ENCODE results near the gene WDR76. TPM values are rescaled to one million over a fixed set of nuclear protein-coding genes. Genes with fewer than 3 reads are reported as not detected.

The WDR76 gene
- polyA plus RNA-seq, 2 of the 4 experiments (the other 2 are of a cell fraction): 12.1 to 17.5 TPM

GRCh38 chr15:43795997-43796396, 30.8 kb upstream of the WDR76 start:
- DNase-seq (ENCODE audit: low read depth in 1 of 2, low spot score in 1 of 2) (no peak), ATAC-seq (no peak), FAIRE-seq (no peak)
- Histone ChIP-seq H3K4me1 (peaks cover 32% of the 10 kb centered on the region; the same call in 2 of the 3 replicates), H3K9me3 (no peaks in the 10 kb centered on the region), H3K4me3 (no peak overlapping the region), H3K27ac (no peak overlapping the region), H3K4me2 (no peak overlapping the region)
- no peak for TF ChIP-seq MYC (IDR thresholded peaks at IDR 0.05; ENCODE audit: borderline replicate concordance, low read length)
- TF ChIP-seq, protein P1, sequence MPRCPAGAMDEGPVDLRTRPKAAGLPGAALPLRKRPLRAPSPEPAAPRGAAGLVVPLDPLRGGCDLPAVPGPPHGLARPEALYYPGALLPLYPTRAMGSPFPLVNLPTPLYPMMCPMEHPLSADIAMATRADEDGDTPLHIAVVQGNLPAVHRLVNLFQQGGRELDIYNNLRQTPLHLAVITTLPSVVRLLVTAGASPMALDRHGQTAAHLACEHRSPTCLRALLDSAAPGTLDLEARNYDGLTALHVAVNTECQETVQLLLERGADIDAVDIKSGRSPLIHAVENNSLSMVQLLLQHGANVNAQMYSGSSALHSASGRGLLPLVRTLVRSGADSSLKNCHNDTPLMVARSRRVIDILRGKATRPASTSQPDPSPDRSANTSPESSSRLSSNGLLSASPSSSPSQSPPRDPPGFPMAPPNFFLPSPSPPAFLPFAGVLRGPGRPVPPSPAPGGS (IDR thresholded peaks at IDR 0.05): no peak
- no peak for TF ChIP-seq ATOH8 (CRISPR knock-in tag; IDR thresholded peaks at IDR 0.05; ENCODE audit: low read depth)
- TF ChIP-seq FOXS1 (CRISPR knock-in tag; IDR thresholded peaks at IDR 0.05): no peak
- TF ChIP-seq, protein P2, sequence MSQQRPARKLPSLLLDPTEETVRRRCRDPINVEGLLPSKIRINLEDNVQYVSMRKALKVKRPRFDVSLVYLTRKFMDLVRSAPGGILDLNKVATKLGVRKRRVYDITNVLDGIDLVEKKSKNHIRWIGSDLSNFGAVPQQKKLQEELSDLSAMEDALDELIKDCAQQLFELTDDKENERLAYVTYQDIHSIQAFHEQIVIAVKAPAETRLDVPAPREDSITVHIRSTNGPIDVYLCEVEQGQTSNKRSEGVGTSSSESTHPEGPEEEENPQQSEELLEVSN (IDR thresholded peaks at IDR 0.05; ENCODE audit: borderline replicate concordance, low read depth): no peak
- no peak for TF ChIP-seq RAD21 (conservative IDR thresholded peaks at IDR 0.05 in 1 of 2, IDR thresholded peaks at IDR 0.05 in 1 of 2)
- no peak for TF ChIP-seq POLR2A (IDR thresholded peaks at IDR 0.05; ENCODE audit: low read length)
- no peak for TF ChIP-seq ELK1 (IDR thresholded peaks at IDR 0.05; ENCODE audit: low read depth, low read length)
- no peak for TF ChIP-seq KDM5A (IDR thresholded peaks at IDR 0.05)
- no peak for TF ChIP-seq CEBPB (IDR thresholded peaks at IDR 0.05)
- no peak for TF ChIP-seq SREBF2 (IDR thresholded peaks at IDR 0.05)
- TF ChIP-seq FOSL2 (IDR thresholded peaks at IDR 0.05): no peak
- no peak for TF ChIP-seq FOSL2 (CRISPR knock-in tag; IDR thresholded peaks at IDR 0.05)
- TF ChIP-seq CHD4 (IDR thresholded peaks at IDR 0.05; ENCODE audit: borderline replicate concordance): no peak
- ChIA-PET CTCF (interaction anchor here (3.3 kb wide), 1 partner anchor 19 kb away, joined by 11 read pairs; the partner anchor contains the start of gene ELL3), POLR2A (interaction anchor here (0.6 to 2.3 kb wide), 2 partner anchors 29 to 226 kb away, joined by 4 to 5 read pairs; partner anchors contain the start of gene MFAP1)

DNA sequence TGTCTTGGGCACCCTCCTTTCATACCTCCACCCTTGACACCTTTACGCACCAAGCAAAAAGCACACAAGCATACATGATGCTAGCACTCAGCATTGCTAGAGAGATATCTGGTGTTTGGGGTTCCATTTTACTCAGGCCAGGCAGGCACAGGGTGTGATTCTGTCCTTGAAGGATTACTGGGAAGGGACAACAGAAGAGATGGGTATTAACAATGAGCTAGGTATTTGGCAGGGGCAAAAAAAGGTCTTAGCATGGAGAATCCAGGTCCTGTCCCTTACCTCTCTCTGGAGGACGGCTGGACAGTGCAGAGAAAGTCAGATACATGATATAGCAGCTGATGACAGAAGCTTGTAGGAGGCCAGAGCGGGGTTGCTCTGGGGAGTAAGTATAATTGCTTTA, 30.2 kb upstream of the WDR76 start:
- TF ChIP-seq JUN (IDR thresholded peaks at IDR 0.05) (no peak), PHF8 (IDR thresholded peaks at IDR 0.05; ENCODE audit: borderline replicate concordance, low read depth) (no peak), RNF2 (IDR thresholded peaks at IDR 0.05; ENCODE audit: borderline replicate concordance, low read depth) (no peak), BHLHE40 (IDR thresholded peaks at IDR 0.05; ENCODE audit: low read depth, low read length) (no peak), CHD2 (IDR thresholded peaks at IDR 0.05; ENCODE audit: low read length, partially characterized antibody) (no peak), CBX2 (IDR thresholded peaks at IDR 0.05; ENCODE audit: borderline replicate concordance, low read depth) (no peak)
- TF ChIP-seq, protein P1 (IDR thresholded peaks at IDR 0.05): no peak
- ATAC-seq (no peak), DNase-seq (ENCODE audit: low read depth in 1 of 2, low spot score in 1 of 2) (no peak), FAIRE-seq (no peak)
- POLR2A ChIA-PET: interaction anchor here (2.3 kb wide), 1 partner anchor 28 kb away, joined by 5 read pairs; the partner anchor contains the start of gene MFAP1
- CTCF ChIA-PET: interaction anchor here (3.3 kb wide), 1 partner anchor 19 kb away, joined by 11 read pairs; the partner anchor contains the start of gene ELL3
- 89% methylated on average over 3 of the region's 3 CpGs for WGBS (ENCODE audit: missing lambda C conversion rate)
- H3K4me2 ChIP-seq: no peak overlapping the region
- H3K4me1 ChIP-seq: peaks cover 30% of the 10 kb centered on the region; the same call in 2 of the 3 replicates
- no peak overlapping the region for H3K4me3 ChIP-seq
- H3K27ac ChIP-seq: no peak overlapping the region
- H3K9me3 ChIP-seq: no peaks in the 10 kb centered on the region

Data from A549 (cell line).